WTC11 (cell line): ENCODE measurements around the gene COL4A2. TPM values are rescaled to one million over a fixed set of nuclear protein-coding genes. Genes with fewer than 3 reads are reported as not detected.

ENCODE experiments used
- ATAC-seq: fragments of 200-7000 bp; cut with Tn5 transposase; 2 replicates; pipeline ENCODE4 v1.10.0; 2021; ENCODE audit warnings: mild to moderate bottlenecking, moderate library complexity
- CTCF ChIA-PET: fragments of 300-600 bp; sonication (Branson Sonifier 250); formaldehyde crosslinking; loops from one replicate; lab custom pipeline; 2021; ENCODE audit warnings: antibody characterized with exemption; lab: Charles Lee
- POLR2A ChIA-PET: fragments of 350-600 bp; sonication (Branson Sonifier 250); formaldehyde crosslinking; loops from one replicate; lab custom pipeline; 2021; ENCODE audit warnings: antibody characterized with exemption; lab: Charles Lee
- DNase-seq: peaks from one replicate; pipeline ENCODE4 v3.0.0; 2021; ENCODE audit warnings: low spot score
- H3K27ac Mint-ChIP-seq: 2 replicates; pipeline ENCODE4 v1.8.0; 2021; ENCODE audit warnings: mixed read lengths
- H3K27me3 Mint-ChIP-seq: 2 replicates; pipeline ENCODE4 v1.8.0; 2021; ENCODE audit warnings: low read depth, mild to moderate bottlenecking, moderate library complexity, mixed read lengths
- H3K36me3 Mint-ChIP-seq: 2 replicates; pipeline ENCODE4 v1.8.0; 2021; ENCODE audit warnings: mixed read lengths
- H3K4me1 Mint-ChIP-seq: 2 replicates; pipeline ENCODE4 v1.8.0; 2022; ENCODE audit warnings: mixed read lengths
- H3K4me3 Mint-ChIP-seq: 2 replicates; pipeline ENCODE4 v1.8.0; 2021; ENCODE audit warnings: mild to moderate bottlenecking, moderate library complexity, mixed read lengths
- H3K9me3 Mint-ChIP-seq: 2 replicates; pipeline ENCODE4 v1.8.0; 2021; ENCODE audit warnings: mixed read lengths
- CBFB ChIP-seq: sonication (generic); formaldehyde crosslinking; IDR thresholded peaks from 2 replicates; pipeline ENCODE4 v1.8.1; 2022; ENCODE audit warnings: mild to moderate bottlenecking, low read depth, missing genetic modification reagents
- CREB1 ChIP-seq: sonication (generic); formaldehyde crosslinking; IDR thresholded peaks from 2 replicates; pipeline ENCODE4 v1.8.0; 2023; ENCODE audit warnings: mild to moderate bottlenecking, missing genetic modification reagents
- CREM ChIP-seq: sonication (generic); formaldehyde crosslinking; IDR thresholded peaks from 2 replicates; pipeline ENCODE4 v1.8.1; 2022; ENCODE audit warnings: mild to moderate bottlenecking, missing genetic modification reagents, moderate library complexity
- E2F5 ChIP-seq: sonication (generic); formaldehyde crosslinking; IDR thresholded peaks from 2 replicates; pipeline ENCODE4 v1.8.1; 2022; ENCODE audit warnings: mild to moderate bottlenecking, moderate library complexity, missing genetic modification reagents
- ERG ChIP-seq: fragments of 250-450 bp; sonication (Bioruptor Pico); IDR thresholded peaks from 2 replicates; pipeline ENCODE4 v1.8.0; 2021; ENCODE audit warnings: mild to moderate bottlenecking
- FOXP1 ChIP-seq: sonication (generic); formaldehyde crosslinking; IDR thresholded peaks from 2 replicates; pipeline ENCODE4 v1.8.0; 2022; ENCODE audit warnings: missing genetic modification reagents, mild to moderate bottlenecking, moderate library complexity, borderline replicate concordance
- GABPB1 ChIP-seq: sonication (generic); formaldehyde crosslinking; IDR thresholded peaks from 2 replicates; pipeline ENCODE4 v1.8.1; 2023; ENCODE audit warnings: mild to moderate bottlenecking, missing genetic modification reagents
- HMGA2 ChIP-seq: fragments of 250-450 bp; sonication (Bioruptor Pico); IDR thresholded peaks from 2 replicates; pipeline ENCODE4 v1.4.0; 2021; ENCODE audit warnings: mild to moderate bottlenecking, moderate library complexity
- HMGXB4 ChIP-seq: sonication (generic); formaldehyde crosslinking; IDR thresholded peaks from 2 replicates; pipeline ENCODE4 v1.8.1; 2023; ENCODE audit warnings: mild to moderate bottlenecking, moderate library complexity, missing genetic modification reagents
- IRF1 ChIP-seq: sonication (generic); formaldehyde crosslinking; IDR thresholded peaks from 2 replicates; pipeline ENCODE4 v1.8.0; 2023; ENCODE audit warnings: missing genetic modification reagents
- MLX ChIP-seq: sonication (generic); formaldehyde crosslinking; IDR thresholded peaks from 2 replicates; pipeline ENCODE4 v1.8.1; 2023; ENCODE audit warnings: mild to moderate bottlenecking, missing genetic modification reagents, moderate library complexity
- OVOL2 ChIP-seq: fragments of 250-450 bp; sonication (Bioruptor Pico); IDR thresholded peaks from 2 replicates; pipeline ENCODE4 v1.9.0; 2021; ENCODE audit warnings: mild to moderate bottlenecking, borderline replicate concordance
- RELA ChIP-seq: sonication (generic); formaldehyde crosslinking; IDR thresholded peaks from 2 replicates; pipeline ENCODE4 v1.8.1; 2022; ENCODE audit warnings: missing genetic modification reagents, mild to moderate bottlenecking, borderline replicate concordance
- SMAD3 ChIP-seq: sonication (generic); formaldehyde crosslinking; IDR thresholded peaks from 2 replicates; pipeline ENCODE4 v1.8.0; 2022; ENCODE audit warnings: missing genetic modification reagents, mild to moderate bottlenecking, borderline replicate concordance
- SMAD4 ChIP-seq: sonication (generic); formaldehyde crosslinking; IDR thresholded peaks from 2 replicates; pipeline ENCODE4 v1.8.0; 2022; ENCODE audit warnings: mild to moderate bottlenecking, missing genetic modification reagents
- SOX15 ChIP-seq: fragments of 250-450 bp; sonication (Bioruptor Pico); IDR thresholded peaks from 2 replicates; pipeline ENCODE4 v1.9.0; 2021; ENCODE audit warnings: mild to moderate bottlenecking
- TCF7 ChIP-seq: sonication (generic); formaldehyde crosslinking; IDR thresholded peaks from 2 replicates; pipeline ENCODE4 v1.8.0; 2022; ENCODE audit warnings: mild to moderate bottlenecking, low read depth, missing genetic modification reagents, moderate library complexity
- TEAD1 ChIP-seq: sonication (generic); formaldehyde crosslinking; IDR thresholded peaks from 2 replicates; pipeline ENCODE4 v1.8.0; 2022; ENCODE audit warnings: mild to moderate bottlenecking, missing genetic modification reagents
- TP53 ChIP-seq: sonication (generic); formaldehyde crosslinking; IDR thresholded peaks from 2 replicates; pipeline ENCODE4 v1.8.1; 2023; ENCODE audit warnings: mild to moderate bottlenecking, missing genetic modification reagents
- ZBTB21 ChIP-seq: sonication (generic); formaldehyde crosslinking; IDR thresholded peaks from 2 replicates; pipeline ENCODE4 v1.8.1; 2023; ENCODE audit warnings: mild to moderate bottlenecking, missing genetic modification reagents, borderline replicate concordance
- ZNF121 ChIP-seq: sonication (generic); formaldehyde crosslinking; IDR thresholded peaks from 2 replicates; pipeline ENCODE4 v1.8.0; 2023; ENCODE audit warnings: missing genetic modification reagents
- ZNF317 ChIP-seq: sonication (generic); formaldehyde crosslinking; IDR thresholded peaks from 2 replicates; pipeline ENCODE4 v1.8.1; 2023; ENCODE audit warnings: low read depth, mild to moderate bottlenecking, moderate library complexity, missing genetic modification reagents, borderline replicate concordance
- ZNF512 ChIP-seq: sonication (generic); formaldehyde crosslinking; IDR thresholded peaks from 2 replicates; pipeline ENCODE4 v1.8.1; 2022; ENCODE audit warnings: missing genetic modification reagents, borderline replicate concordance
- total RNA-seq: library from RNA; stranded (reverse); gene quantifications from 3 replicates; pipeline ENCODE4 v1.2.3, GENCODE V29; 2021

COL4A2 gene
- total RNA-seq, 1 experiment from 2014 or later, result 109 TPM

GRCh38 chr13:110334256-110334655 lies 27.2 kb downstream of the COL4A2 start (continued):
- no peak for TF ChIP-seq ERG
- TF ChIP-seq ZNF317 (CRISPR knock-in tag), result no peak
- no peak for TF ChIP-seq ZNF512 (CRISPR knock-in tag)
- TF ChIP-seq SMAD4 (CRISPR knock-in tag), result no peak
- no peak for TF ChIP-seq SOX15 (CRISPR knock-in tag)
- TF ChIP-seq MLX (CRISPR knock-in tag), result no peak
- TF ChIP-seq E2F5, result no peak

- Mint-ChIP-seq H3K9me3 (no peaks in the 10 kb centered on the region), H3K27me3 (no peaks in the 10 kb centered on the region), H3K4me3 (no peak overlapping the region), H3K27ac (peak overlapping the region; percentile 63), H3K36me3 (0 out of 2 replicates have a peak, but pooled peaks cover 3% of the 10 kb centered on the region), H3K4me1 (peaks cover 29% of the 10 kb centered on the region)
- ChIA-PET CTCF (no interaction called here), POLR2A (no interaction called here)
- DNase-seq (no peak), ATAC-seq (no peak)
- TF ChIP-seq CBFB (CRISPR knock-in tag) (no peak), TP53 (CRISPR knock-in tag) (no peak), ZNF121 (CRISPR knock-in tag) (no peak), MLX (CRISPR knock-in tag) (no peak), RELA (no peak), HMGXB4 (CRISPR knock-in tag) (no peak), ZBTB21 (CRISPR knock-in tag) (no peak), TCF7 (no peak), SMAD3 (CRISPR knock-in tag) (no peak), CREB1 (no peak), SMAD4 (CRISPR knock-in tag) (no peak), OVOL2 (CRISPR knock-in tag) (no peak), GABPB1 (CRISPR knock-in tag) (no peak), CREM (CRISPR knock-in tag) (no peak), HMGA2 (CRISPR knock-in tag) (no peak), FOXP1 (CRISPR knock-in tag) (no peak), TEAD1 (no peak), IRF1 (CRISPR knock-in tag) (no peak)
Observed at GRCh38 chr13:110334841-110335490, 27.9 kb downstream of the COL4A2 start.
